Activated gamma-delta T cell (primary cell): Measurements from ENCODE around the gene XIAP.
A peak's percentile ranks its signal among the peaks of the same experiment; 100 is the strongest.
"Not testable (repeated sequence)": the region's sequence is repeated elsewhere in the genome, so short reads cannot be mapped to it uniquely, and the experiment has no call there.

Source experiments
- DNase-seq: peaks from one replicate; lab custom pipeline; 2025; lab: John Stamatoyannopoulos, UW
- total RNA-seq, 2 donors: gene quantifications; one replicate each; lab custom pipeline; 2026; lab: John Stamatoyannopoulos, UW

Gene XIAP
- 95.6 to 96.8 reads per million in 2 donors for total RNA-seq

- DNase-seq, result peak; percentile 52
These were observed at the start of gene XIAP for GRCh38 chrX:123859846-123860838. XIAP (plus strand) TSS chrX:123860053; CDS start chrX:123885663, 25,610 bp downstream.

DNA sequence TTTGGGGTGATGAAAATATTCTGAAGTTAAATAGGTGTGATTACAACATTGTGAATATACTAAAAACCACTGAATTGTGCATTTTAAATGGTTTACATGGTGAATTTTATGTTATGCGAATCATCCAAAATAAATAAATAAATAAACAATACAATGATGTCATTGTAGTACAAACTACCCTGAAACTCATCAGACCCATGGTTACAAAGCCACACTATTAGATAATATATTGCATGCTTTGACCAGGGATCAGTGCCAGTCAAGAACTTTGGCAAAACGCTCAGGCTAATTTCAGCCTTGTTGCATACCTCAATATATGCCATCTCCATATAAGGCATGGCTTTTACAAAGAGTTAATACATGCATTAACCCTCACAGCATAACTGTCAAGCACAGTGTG, 45.5 kb upstream of the XIAP start:
- no peak for DNase-seq

- not testable (repeated sequence) for DNase-seq
These were observed 44.9 kb upstream of the XIAP start for GRCh38 chrX:123814934-123815394.

DNA sequence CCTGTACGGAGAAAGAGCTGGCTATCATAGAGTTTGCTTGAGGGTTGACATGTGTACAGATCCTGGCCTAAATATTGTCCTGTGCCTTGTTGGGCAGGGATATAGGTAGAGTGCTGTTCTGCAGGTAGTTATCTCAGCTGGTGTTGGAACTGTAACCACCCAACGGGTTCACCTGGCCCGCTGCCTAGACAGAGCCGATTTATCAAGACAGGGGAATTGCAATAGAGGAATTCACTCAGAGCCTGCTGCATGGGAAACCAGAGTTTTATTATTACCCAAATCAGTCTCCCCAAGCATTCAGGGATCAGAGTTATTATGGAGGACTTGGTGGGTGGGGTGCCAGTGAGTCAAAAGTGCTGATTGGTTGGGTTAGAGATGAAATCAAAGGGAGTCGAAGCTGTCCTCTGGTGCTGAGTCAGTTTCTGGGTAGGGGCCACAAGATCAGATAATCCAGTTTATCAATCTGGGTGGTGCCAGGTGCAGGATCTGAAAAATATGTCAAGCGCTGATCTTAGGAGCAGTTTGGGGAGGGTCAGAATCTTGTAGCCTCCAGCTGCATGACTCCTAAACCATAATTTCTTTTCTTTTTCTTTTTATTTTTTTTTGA, 42.5 kb upstream of the XIAP start:
- no peak for DNase-seq

GRCh38 chrX:123818243-123818642, 41.6 kb upstream of the XIAP start:
- no peak for DNase-seq

GRCh38 chrX:123822965-123823364, 36.9 kb upstream of the XIAP start:
- DNase-seq, result no peak

DNA sequence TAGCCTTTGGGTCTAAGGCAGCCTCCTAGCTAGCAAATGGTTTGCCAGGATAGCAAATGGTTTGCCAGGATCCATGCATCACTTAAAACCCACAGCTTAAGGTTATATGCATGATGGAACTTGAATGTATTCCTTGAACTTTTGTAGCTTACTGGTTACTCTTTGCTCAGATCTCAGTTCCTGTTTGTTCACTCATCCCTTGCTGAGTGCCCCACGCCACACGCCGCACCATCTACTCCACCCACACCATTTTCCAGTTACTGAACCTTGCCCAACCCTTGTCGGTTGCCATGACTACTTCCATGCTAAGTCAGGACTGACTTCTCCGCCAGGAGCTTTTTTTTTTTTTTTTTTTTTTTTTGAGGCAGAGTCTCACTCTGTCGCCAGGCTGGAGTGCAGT, 29.5 kb upstream of the XIAP start:
- DNase-seq, result no peak

GRCh38 chrX:123833387-123833786, 26.5 kb upstream of the XIAP start:
- no peak for DNase-seq

DNA sequence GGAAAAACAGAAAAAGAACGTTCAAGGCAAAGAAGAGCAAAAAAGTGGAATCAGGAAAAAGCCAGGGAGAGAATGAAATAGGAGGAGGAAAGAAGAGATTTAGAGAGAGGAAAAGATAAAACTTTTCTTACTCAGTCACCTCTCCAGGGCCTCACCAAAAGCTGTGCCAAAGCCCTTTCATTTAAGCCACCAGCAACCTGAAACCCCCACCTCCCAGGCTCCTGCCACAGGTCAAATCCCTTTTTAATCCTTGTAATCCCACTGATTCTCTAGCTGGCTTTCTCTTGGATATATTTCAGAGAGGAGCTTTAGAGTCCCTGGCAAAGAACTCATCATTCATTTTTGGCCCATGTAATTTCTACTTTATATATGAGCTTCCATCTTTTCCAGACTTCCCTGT, 25.7 kb upstream of the XIAP start:
- DNase-seq, result no peak

DNA sequence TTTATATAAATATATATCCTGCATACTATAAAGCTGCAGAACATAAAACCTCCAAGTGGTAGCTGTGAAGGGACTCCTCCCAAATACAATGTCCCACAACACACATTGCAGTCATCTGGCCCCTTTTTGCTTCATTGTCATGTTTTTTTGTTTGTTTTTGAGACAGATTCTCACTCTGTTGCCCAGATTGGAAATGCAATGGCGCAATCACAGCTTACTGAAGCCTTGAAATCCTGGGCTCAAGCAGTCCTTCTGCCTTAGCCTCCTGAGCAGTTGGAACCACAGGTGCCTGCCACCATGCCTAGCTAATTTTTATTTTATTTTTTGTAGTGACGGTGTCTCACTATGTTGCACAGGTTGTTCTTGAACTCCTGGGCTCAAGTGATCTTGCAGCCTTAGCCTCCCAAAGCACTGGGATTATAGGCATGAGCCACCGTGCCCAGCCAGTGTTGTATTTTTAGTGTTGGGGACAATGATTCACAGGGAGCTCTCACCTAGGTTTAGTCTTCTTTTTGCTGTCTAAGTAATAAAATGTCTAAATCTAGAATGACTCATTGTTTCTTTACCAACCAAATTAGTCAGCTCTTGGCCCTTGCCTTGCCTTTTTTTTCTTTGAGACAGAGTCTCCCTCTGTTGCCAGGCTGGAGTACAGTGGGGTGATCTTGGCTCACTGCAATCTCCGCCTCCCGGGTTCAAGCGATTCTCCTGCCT, 24.0 kb upstream of the XIAP start:
- no peak for DNase-seq

DNA sequence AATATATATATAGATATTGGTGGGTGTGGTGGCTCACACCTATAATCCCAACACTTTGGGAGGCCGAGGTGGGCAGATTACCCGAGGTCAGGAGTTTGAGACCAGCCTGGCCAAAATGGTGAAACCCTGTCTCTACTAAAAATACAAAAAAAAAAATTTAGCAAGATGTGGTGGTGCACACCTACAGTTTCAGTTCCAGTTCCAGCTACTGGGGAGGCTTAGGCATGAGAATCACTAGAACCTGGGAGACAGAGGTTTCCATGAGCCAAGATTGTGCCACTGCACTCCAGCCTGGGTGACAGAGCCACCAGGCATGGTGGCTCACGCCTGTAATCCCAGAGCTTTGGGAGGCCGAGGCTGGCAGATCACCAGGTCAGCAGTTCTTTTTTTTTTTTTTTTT, 14.7 kb upstream of the XIAP start:
- not testable (repeated sequence) for DNase-seq

- no peak for DNase-seq
These were observed 13.2 kb upstream of the XIAP start for GRCh38 chrX:123846577-123847038.

DNA sequence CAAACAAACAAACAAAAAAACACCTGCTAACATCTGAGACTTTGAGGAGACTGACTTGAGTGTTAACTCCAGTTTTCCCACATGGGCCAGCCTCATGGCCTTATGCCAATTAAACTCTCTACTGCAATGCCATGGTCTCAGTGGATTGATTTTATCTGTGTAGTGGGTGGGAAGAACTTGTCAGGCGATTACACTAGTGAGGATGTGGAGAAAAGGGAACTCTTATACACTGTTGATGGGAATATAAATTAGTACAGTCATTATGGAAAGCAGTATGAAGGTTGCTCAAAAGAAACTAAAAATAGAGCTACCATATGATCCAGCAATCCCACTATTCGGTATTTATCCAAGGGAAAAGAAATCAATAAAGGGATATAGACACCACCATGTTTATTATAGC, 12.8 kb upstream of the XIAP start:
- no peak for DNase-seq

GRCh38 chrX:123849096-123849495, 10.8 kb upstream of the XIAP start:
- no peak for DNase-seq

- DNase-seq, result not testable (repeated sequence)
These were observed 9.9 kb upstream of the XIAP start for GRCh38 chrX:123849906-123850305.

GRCh38 chrX:123851079-123851478, 8.8 kb upstream of the XIAP start:
- DNase-seq, result no peak

- DNase-seq, result no peak
These were observed 5.5 kb upstream of the XIAP start for GRCh38 chrX:123854329-123854728.

- DNase-seq, result no peak
These were observed 426 bp upstream of the XIAP start for GRCh38 chrX:123859409-123859845.

- DNase-seq, result no peak
These were observed 1.1 kb downstream of the XIAP start for GRCh38 chrX:123860983-123861382.

DNA sequence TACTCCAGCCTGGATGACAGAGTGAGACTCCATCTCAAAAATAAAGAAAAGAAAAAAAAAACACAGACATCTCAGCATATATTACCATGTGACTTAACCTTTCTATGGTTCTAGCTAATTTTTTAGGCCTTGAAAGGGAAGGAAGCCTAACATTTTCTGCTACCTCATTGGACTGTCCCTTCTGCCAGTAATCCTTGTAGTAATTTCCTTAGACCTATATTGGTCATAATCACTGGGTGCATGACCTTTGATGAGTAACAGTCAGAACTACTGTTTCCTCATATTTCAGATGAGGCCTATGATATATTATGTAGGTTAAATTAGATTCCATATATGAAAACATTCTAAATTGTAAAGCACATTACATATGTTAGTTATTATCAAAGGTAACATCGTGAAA, 9.6 kb downstream of the XIAP start:
- DNase-seq, result no peak

DNA sequence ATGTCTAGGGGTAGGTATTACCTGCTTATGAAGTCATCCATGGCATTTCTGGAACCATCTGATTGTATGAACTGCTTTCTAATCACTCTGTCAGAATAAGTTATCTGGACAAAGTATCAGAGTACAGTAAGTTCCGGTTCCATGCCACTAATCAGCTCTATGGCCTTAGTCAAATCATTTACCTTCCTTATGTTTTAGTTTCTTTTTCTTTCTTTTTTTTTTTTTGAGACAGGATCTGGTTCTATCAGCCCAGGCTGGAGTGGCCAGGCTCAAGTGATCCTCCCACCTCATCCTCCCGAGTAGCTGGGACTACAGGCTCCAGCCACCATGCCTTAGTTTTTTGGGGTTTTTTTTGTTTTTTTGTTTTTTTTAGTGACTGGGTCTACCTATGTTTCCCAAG, 11.5 kb downstream of the XIAP start:
- DNase-seq, result no peak

- no peak for DNase-seq
These were observed 14.1 kb downstream of the XIAP start for GRCh38 chrX:123873956-123874355.
